HG03520 (cell line): ENCODE data around the gene POLR1C.
"Not testable (repeated sequence)": the region's sequence is repeated elsewhere in the genome, so short reads cannot be mapped to it uniquely, and the experiment has no call there.

Source experiments
- ATAC-seq: cut with Tn5 transposase; IDR thresholded peaks from one replicate; pipeline ENCODE4 v1.9.1; 2021; ENCODE audit warnings: mild to moderate bottlenecking, moderate library complexity; ENCODE audit not compliant: unreplicated experiment

The POLR1C gene

DNA sequence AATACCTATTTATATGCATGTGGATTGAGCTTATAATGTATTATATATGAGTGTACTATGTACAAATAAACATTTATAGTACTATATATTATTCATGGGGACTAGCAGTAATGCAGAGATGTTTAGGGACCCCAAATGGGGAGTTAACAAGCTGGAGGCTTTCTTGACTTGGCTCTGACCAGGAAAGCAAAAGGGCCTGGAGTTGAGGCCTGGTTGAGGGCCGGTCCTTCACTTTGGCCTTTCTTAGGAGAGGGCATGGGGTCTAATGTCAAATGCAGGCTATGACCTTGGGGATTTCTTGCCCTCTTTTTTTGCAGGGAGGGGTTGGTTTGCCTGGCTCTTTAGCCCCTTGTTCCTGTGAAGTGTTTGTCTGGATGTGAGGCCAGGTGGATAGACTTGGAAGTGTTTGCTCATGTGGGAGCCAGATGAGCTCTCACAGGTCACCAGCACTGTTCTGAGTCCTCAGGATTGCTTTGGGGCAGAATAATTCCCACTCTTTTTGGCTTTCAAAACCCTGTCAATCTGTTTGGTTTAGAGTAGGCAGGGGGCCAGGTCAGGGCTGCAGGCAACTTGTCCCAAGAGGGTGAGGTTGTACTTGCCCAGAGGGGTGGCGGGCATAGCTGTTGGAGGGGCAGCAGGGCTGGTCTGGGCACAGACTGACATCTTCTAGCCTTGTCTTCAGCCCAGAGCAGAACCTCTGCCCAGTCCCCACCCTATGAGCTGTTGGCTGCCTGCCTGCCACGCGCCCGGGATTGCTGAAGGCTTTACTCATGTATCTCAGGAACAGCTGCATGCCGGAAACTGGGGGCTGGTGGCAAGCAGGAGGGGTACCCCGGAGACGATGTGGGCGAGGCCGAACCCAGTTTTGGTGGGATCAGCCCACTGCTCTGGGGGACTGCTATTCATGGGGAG lies 24.9 kb upstream of the POLR1C start:
- ATAC-seq, result no peak

DNA sequence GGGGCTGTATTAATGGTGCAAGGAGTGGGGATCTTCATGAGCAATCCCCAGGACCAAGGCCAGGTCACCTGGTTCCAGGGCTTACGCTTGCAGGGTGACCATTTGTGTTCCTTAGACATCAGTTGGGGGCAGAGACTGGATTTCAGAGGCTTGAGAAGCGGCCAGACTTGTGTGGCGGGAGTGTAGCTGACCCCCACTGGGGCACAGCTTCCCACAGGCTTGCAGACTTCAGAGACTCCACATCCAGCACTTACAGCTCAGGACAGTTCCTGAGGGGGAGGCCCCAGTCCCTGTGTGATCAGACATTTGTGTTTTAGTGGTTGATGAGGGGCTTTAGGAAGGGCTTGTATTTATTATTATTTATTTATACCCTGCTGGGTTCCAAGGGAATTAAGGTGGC lies 24.2 kb upstream of the POLR1C start:
- no peak for ATAC-seq

DNA sequence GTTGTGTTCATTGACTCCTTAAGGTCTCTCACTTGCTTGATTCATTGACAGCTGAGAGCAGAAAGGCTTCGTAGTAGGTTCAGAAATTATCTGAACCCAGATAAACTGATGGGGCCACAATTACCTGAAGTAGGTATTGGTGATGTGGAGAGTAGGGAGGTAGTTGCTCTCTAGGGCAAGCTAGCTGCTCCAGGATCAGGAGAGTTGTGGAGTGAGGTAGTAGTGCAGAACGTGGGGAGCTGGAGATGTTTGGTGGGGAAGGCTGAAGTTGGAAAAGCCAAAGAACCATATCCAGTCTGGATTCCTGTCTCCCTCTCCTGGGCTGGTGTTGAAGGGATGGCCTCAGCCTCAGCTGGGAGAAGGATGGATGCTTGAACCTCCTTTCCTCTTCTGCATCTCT lies 23.7 kb upstream of the POLR1C start:
- ATAC-seq, result no peak

DNA sequence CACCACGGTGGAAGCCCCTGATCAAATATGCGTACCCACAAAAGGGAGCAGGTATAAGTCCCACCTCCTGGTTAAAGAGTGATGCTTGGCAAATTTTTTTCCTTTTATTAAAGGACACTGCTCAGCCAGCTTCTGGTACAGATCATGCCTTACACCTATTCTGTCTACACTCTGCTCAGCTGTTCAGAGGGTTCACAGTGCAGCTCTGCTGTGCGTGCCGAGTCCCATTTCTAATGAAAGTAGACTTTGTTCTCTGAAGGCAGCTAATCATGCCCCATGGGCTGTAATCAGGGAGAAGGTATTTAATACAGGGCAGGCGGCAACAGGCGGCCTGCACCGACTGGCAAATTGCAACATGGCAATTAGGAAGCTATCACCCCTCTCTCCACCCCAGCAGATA lies 23.1 kb upstream of the POLR1C start:
- ATAC-seq, result no peak

DNA sequence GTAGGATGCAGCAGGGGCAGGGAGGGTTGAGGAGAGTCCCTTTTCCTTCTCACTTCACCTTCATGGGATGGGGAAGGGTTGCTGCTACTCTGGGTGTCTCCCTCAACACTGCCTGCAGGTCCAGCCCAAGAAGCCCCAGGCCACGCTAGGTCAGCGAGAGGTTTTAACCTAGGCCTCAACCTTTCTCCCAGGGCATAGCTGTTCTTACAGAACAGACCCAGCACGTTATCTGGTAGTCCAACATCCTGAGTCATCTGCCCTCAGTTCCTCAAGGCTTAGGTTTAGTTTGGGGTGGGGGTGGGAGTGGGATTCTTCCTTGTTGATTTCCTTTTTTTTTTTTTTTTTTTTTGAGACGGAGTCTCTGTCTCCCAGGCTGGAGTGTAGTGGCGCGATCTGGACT lies 22.6 kb upstream of the POLR1C start:
- ATAC-seq, result no peak

DNA sequence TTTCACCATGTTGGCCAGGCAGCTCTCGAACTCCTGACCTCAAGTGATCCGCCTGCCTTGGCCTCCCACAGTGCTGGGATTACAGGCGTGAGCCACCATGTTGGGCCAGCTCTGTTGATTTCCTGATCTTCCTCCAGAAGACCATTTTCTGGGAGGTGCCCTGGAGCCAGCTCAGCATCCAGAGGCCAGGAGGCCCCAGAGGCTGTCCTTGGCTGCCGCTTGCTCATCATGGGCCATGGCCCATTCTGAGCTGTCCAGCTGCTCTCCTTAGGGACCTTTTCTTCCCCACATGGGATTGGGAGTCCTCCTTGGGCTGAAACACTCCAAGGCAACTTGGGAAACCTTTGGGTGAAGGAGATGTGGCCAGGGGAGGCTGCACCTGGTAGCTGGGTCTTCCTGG lies 22.1 kb upstream of the POLR1C start:
- no peak for ATAC-seq

DNA sequence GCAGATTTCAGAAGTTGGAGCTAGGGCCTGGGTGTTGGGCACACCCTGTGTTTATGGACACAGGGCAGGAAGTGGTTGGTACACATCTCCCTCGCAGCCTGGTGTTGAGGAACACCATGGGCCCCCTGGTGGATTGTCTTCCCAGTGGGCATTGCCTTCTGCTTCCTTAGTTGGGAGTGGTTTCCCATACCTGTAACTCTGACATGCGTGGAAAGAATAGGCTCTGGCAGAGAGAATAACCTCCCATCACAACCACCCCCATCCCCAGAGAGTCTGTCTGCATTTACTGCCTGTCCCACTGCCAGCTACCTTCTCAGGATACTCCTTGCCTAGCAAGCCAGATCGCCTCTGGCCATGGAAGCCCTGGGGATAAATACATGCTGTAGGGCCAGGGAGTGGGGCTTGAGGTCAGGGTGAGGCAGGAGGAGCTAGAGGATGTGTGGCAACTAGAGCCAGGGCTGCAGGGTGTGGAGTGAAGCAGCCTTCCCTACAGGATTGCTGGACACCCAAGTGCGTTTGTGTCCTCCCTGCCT lies 21.4 kb upstream of the POLR1C start:
- no peak for ATAC-seq

DNA sequence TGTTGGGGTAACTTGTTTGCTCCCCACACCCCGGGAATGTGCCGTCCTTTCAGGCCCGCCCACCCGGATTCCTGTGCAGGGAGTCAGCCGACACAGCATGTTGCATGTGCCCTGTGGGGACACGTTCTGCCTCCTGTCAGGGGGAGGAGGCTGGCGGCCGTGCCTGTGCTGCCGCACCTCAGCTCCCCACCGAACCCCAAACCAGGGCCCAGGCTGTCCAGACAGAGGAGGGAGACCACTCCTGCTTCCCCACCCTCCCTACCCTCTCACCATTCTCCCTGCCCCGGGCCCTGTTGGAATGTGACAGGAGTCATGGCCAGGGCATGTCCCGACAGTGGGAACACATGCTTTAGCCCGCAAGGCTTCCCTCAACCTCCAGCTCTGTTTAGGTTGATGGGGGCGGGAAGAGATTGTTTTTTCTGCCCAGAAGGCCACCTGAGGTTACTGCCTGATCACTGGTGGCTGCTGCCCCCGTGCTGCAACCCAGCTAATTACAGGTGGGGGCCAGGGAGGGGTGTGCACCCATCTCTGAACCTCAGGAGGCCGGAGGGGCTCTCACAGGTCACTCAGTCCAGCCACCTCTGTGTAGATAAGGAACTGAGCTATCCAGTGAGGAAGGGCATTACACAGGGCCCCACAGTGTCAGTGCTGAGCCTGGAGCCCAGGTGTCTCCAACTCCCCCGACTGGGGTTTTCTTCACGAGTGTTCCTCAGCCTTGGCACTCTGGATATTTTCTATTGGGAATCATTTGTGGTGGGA lies 20.3 kb upstream of the POLR1C start:
- no peak for ATAC-seq

DNA sequence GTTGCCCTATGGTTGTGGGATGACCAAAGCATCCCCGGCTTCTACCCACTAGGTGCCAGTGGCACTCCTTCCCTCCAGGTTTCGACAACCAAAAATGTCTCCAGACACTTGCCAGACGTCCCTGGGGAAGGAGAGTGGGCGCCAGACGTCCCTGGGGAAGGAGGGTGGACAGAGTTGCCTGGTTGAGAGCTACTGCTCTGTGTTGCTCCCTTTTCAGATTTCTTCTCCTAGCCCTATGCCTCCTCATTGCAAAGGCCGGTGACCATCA lies 19.8 kb upstream of the POLR1C start:
- no peak for ATAC-seq

DNA sequence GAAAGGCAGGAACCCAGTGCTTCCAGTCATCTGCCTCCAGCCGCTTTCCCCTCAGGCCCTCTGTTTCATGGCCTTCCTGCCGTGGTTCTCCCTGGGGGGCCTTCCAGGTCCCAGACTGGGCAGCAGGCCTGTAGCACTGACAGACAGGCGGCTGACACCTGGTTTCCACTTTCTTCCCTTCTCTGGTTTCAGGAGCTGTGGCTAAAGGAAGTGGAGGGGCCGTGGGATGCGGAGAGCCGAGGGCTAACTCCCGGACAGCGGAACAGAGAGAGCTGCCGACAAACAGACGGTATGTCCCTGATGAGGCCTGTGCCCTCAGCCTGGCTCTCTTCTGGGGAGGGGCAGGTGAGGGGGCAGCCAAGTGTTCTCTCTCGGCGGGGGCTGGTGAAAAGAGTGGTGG lies 19.2 kb upstream of the POLR1C start:
- ATAC-seq, result no peak

DNA sequence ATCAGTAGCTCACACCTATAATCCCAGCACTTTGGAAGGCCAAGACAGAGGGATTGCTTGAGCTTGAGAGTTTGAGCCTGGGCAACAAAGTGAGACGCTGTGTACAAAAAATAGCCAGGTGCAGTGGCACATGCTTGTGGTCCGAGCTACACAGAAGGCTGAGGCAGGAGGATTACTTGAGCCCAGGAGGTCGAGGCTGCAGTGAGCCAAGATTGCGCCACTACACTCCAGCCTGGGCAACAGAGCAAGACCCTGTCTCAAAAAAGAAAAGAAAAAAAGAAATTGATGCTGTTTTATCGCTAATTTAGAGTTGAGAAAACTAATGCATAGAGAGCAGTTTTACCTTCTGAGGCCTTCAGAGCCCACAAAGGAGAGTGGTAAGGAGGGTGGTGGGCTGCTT lies 18.6 kb upstream of the POLR1C start:
- ATAC-seq, result not testable (repeated sequence)

DNA sequence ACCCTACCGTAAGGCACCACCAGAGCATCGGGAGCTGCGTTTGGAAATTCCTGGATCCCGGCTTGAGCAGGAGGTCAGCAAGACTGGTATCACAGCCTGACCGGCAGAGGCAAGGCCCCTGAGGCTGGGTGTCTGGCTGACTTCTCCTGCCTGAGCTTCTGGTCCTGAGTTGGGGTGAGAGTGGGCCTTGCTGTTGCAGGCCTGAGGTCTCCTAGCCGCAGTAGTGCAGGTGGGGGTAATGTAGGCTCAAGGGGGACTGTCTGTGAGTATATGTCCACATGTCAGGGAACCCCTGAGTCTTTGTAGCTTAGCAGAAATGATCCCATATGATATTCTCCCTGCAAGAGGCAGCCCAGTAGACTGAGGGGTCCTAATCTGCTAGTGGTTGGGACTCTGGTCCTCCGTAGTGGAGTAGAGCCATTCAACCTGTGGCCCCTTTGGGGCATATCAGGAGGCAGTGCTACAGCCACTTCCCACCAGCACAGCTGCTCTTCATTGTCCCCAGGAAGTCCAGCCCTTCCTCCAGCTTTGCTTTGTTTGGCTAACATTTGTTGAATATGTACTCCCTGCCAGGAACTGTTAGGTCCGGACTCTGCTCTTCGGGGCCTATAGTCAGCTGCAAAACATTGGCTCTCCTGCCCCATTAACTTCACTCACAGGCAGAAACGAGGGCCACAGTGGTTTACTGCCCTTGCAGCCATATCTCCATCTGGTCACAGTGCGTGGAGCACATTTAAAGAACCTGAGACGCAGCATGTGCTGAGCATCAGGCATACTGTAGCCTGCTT lies 17.7 kb upstream of the POLR1C start:
- ATAC-seq, result no peak

DNA sequence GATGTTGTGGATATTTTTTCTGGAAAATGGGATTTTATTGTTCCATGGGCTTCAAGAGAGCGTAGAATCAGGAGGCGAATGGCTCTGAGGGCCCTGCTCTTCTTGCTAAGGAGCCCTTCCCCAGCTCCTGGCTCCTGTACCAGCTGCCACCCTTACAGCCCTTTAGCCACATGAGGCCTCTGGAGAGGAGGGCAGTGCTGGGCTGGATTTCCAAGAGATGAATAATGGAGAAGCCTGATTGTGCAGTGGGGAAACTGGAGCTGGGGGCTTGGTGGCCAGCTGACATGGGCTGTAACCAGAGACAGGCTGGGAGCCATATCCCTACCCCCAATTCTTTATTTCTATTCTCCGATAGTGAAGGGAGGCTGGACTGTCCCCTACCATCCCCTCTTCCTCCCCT lies 16.0 kb upstream of the POLR1C start:
- no peak for ATAC-seq

DNA sequence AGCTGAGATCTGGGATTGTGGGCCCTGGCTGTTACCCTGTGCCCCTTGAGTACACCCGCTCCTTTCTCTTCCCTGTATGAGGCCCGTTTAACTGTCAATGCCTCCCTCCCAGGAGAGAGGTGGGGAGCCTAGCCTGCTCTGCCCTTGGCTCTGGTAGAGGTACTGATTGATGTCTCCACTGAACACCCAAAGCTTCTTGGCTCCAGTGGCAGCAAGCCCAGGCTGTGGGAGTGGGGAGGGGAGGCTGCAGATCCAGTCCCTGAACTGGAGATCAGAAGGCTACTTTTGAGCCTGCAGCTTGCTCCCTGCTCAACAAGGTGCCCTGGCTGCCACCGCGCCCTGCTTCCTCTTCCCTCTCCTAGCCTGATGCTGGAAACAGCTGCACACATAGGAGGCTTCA lies 14.2 kb upstream of the POLR1C start:
- no peak for ATAC-seq

DNA sequence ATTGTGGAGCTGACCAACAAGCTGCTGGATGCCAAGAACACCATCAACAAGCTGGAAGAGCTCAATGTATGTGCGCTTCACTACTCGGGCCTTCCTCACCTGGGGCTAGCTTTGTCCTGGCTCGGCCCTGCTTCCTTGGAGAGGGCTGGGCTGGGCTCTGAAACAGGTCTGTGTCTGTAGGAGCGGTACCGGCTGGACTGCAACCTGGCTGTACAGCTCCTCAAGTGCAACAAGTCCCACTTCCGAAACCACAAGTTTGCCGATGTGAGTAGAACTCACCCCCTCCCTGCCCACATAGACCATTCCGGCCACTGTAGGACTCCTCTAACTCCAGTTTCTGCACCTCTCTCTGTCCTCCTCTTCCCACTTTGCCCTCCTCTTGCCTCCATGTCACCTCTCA lies 13.4 kb upstream of the POLR1C start:
- ATAC-seq, result no peak

DNA sequence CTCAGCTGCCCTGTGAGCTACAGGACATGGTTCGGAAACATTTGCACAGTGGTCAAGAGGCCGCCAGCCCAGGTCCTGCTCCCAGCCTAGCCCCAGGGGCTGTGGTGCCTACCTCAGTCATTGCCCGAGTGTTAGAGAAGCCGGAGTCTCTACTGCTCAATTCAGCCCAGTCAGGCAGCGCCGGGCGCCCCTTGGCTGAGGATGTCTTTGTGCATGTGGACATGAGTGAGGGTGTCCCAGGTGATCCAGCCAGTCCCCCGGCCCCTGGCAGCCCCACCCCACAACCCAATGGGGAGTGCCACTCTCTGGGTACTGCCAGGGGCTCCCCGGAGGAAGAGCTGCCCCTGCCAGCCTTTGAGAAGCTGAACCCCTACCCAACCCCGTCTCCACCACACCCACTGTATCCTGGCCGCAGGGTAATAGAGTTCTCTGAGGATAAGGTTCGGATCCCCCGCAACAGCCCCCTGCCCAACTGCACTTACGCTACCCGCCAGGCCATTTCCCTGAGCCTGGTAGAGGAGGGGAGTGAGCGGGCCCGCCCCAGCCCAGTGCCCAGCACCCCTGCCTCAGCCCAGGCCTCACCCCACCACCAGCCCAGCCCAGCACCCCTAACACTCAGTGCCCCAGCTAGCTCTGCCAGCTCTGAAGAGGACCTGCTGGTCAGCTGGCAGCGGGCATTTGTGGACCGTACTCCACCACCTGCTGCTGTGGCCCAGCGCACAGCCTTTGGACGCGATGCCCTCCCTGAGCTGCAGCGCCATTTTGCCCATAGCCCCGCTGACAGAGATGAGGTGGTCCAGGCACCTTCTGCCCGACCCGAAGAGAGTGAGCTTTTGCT lies 11.9 kb upstream of the POLR1C start:
- ATAC-seq, result no peak

DNA sequence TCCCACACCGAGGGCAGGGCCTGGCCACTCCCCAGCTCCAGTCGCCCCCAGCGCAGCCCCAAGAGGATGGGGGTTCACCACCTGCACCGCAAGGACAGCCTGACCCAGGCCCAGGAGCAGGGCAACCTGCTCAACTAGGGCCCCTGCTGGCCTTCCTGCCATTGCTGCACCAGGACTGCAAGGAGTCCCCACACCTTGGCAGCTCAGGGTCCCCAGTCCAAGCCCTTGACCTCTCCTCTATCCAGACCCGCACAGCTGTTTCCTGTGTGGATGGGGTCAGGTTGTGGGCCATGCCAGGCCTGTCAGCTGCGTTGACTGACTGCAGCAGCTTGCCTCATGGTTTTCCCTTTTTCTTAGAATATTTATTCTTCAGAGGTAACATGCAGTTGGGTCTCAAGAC lies 11.2 kb upstream of the POLR1C start:
- ATAC-seq, result no peak

DNA sequence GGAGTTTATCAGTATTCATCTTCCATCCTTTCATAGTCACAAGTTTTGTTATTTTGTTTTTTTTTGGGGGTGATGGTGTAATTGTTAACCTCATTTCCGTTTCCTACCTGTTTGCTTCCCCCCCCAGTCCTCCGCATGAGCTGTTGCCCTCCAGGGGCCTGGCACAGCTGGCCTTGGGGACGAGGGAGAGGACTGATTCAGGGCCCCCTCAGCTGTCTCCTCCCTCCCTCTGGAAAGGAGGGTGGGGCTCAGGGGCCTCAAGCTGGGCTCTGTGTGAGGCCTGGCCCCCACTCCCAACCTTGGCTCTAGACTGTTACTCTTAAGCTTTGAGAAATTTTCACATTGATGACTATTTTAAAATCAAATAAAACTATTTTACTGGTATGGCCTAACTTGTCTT lies 10.7 kb upstream of the POLR1C start:
- no peak for ATAC-seq

DNA sequence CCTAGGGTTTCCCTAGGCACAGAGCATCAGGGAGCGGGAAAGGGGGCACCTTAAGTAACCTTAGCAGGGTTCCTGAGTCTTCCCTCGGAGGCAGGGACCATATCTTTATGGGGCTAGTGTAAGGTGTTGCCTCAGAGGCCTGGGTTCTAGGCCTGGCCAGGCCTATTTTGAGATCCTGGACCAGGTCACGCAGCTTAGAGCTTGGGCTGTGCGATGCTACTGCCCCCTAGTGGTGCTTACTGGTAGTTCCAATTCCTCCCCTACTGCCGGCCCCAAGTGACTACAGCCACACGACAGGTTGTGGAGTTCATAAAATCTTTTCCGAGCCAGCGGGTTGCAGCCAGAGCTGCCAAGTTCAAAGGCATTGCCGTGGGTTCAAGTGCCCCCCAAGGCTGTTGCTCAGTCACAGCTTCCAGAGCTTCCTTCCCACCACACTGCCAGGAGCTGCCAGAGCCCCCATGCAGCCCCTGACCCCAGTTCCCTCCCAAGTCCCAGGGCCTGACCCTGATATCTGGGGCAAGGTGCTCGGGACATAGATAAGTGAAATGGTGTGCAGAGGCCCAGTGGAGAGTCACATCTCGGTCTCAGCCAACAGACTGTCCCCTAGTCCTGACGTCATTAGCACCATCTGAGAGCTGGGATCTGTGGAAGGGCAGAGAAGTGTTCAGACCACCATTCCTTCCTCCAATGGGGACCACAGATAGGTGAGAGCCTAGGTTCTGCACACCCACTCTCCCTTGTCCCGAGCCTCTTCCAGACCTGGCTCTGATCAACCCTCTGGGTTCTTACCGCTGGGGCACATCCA lies 10.0 kb upstream of the POLR1C start:
- no peak for ATAC-seq
